ENCODE results near the gene WDR33.

The WDR33 gene

GRCh38 chr2:127852388-127852787 is 41.4 kb upstream of the WDR33 start:
- no peaks in the 10 kb centered on the region for H3K27me3 ChIP-seq (ENCODE audit: insufficient read depth, low read depth, severe bottlenecking)
- H3K27ac ChIP-seq, result no peak overlapping the region
- DNase-seq, result no peak
- no peak overlapping the region for H3K4me3 ChIP-seq (ENCODE audit: low read depth, low read length)
- peaks cover 82% of the 10 kb centered on the region for H3K36me3 ChIP-seq
- TF ChIP-seq CTCF (IDR thresholded peaks at IDR 0.05; ENCODE audit: low read depth, low read length), result no peak
- H3K9me3 ChIP-seq (ENCODE audit: severe bottlenecking), result no peaks in the 10 kb centered on the region

- H3K9me3 ChIP-seq (ENCODE audit: severe bottlenecking), result no peaks in the 10 kb centered on the region
- TF ChIP-seq CTCF (IDR thresholded peaks at IDR 0.05; ENCODE audit: low read depth, low read length), result no peak
- peaks cover 79% of the 10 kb centered on the region for H3K36me3 ChIP-seq
- H3K27me3 ChIP-seq (ENCODE audit: insufficient read depth, low read depth, severe bottlenecking), result no peaks in the 10 kb centered on the region
- no peak overlapping the region for H3K4me3 ChIP-seq (ENCODE audit: low read depth, low read length)
- no peak overlapping the region for H3K27ac ChIP-seq
- DNase-seq, result no peak
Observed at GRCh38 chr2:127847931-127848330, 37.0 kb upstream of the WDR33 start.

GRCh38 chr2:127844973-127845372 is 34.0 kb upstream of the WDR33 start:
- TF ChIP-seq CTCF (IDR thresholded peaks at IDR 0.05; ENCODE audit: low read depth, low read length), result no peak
- Histone ChIP-seq H3K36me3 (peaks cover 52% of the 10 kb centered on the region), H3K27ac (no peak overlapping the region), H3K4me3 (ENCODE audit: low read depth, low read length) (no peak overlapping the region), H3K27me3 (ENCODE audit: insufficient read depth, low read depth, severe bottlenecking) (no peaks in the 10 kb centered on the region), H3K9me3 (ENCODE audit: severe bottlenecking) (no peaks in the 10 kb centered on the region)
- no peak for DNase-seq

- Histone ChIP-seq H3K4me3 (ENCODE audit: low read depth, low read length) (no peak overlapping the region), H3K27me3 (ENCODE audit: insufficient read depth, low read depth, severe bottlenecking) (no peaks in the 10 kb centered on the region), H3K27ac (no peak overlapping the region), H3K36me3 (peaks cover 39% of the 10 kb centered on the region), H3K9me3 (ENCODE audit: severe bottlenecking) (no peaks in the 10 kb centered on the region)
- TF ChIP-seq CTCF (IDR thresholded peaks at IDR 0.05; ENCODE audit: low read depth, low read length), result no peak
- DNase-seq, result no peak
Observed at GRCh38 chr2:127843677-127844076, 32.7 kb upstream of the WDR33 start.

GRCh38 chr2:127841466-127842178 is 30.7 kb upstream of the WDR33 start:
- no peak for DNase-seq
- Histone ChIP-seq H3K4me3 (ENCODE audit: low read depth, low read length) (no peak overlapping the region), H3K27ac (no peak overlapping the region), H3K27me3 (ENCODE audit: insufficient read depth, low read depth, severe bottlenecking) (no peaks in the 10 kb centered on the region), H3K9me3 (ENCODE audit: severe bottlenecking) (no peaks in the 10 kb centered on the region), H3K36me3 (peaks cover 19% of the 10 kb centered on the region)
- TF ChIP-seq CTCF (IDR thresholded peaks at IDR 0.05; ENCODE audit: low read depth, low read length), result no peak

GRCh38 chr2:127840893-127841292 is 29.9 kb upstream of the WDR33 start:
- TF ChIP-seq CTCF (IDR thresholded peaks at IDR 0.05; ENCODE audit: low read depth, low read length), result no peak
- no peak for DNase-seq
- Histone ChIP-seq H3K27me3 (ENCODE audit: insufficient read depth, low read depth, severe bottlenecking) (no peaks in the 10 kb centered on the region), H3K4me3 (ENCODE audit: low read depth, low read length) (no peak overlapping the region), H3K36me3 (peaks cover 11% of the 10 kb centered on the region), H3K27ac (no peak overlapping the region), H3K9me3 (ENCODE audit: severe bottlenecking) (no peaks in the 10 kb centered on the region)
